Measurements from ENCODE around the gene ADRA2B.

GRCh38 chr2:96116879-96117533, 635 bp upstream of the ADRA2B start:
- no peak for TF ChIP-seq EP300 (IDR thresholded peaks at IDR 0.05)
- TF ChIP-seq POLR2A (IDR thresholded peaks at IDR 0.05): no peak

All from upper lobe of left lung (tissue), 4 donors.